Uterus (tissue), 2 donors: ENCODE measurements around the gene SNX30.

ENCODE experiments used
- POLR2A ChIP-seq, 2 donors: fragments of 450-650 bp; IDR thresholded peaks; one replicate each; pipeline ENCODE4 v1.6.1; 2016; ENCODE audit warnings: antibody characterized with exemption in 2 of 2, mild to moderate bottlenecking in 1 of 2, moderate library complexity in 1 of 2
- TF ChIP-seq, protein P1 (sequence below), 4 experiments: fragments of 200-600 bp in 2 of 4; fragments of 450-650 bp in 2 of 4; sonication (generic) in 2 of 4; IDR thresholded peaks; one replicate each; pipeline ENCODE4 v1.5.1; 2016 to 2019; ENCODE audit warnings: antibody characterized with exemption in 4 of 4, mild to moderate bottlenecking in 2 of 4, moderate library complexity in 1 of 4

DNA sequence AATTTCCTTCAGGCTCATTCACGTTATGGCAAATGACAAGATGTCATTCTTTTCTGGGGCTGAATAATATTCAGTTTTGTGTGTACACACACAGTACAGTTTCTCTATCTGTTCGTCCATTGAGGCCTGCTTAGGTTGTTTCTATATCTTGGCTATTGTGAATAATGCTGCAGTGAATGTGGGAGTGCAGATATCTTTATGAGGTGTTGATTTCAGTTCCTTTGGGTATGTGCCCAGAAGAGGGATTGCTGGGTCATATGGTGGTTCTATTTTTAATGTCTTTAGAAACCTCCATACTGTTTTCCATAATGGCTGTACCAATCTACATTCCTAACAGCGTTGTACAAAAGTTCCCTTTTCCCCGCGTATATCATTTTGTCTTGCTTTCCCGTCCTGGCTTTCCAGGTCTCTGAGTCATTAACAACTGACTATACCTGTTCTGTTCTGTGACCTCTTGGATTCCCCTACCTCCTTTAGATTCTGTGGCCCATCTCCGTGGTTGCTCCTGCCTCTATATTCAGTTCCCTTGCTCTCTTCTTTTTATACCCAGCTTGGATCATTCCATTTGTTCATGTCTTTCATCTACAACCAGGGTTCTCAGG, 6.8 kb downstream of the SNX30 start:
- TF ChIP-seq, protein P1, sequence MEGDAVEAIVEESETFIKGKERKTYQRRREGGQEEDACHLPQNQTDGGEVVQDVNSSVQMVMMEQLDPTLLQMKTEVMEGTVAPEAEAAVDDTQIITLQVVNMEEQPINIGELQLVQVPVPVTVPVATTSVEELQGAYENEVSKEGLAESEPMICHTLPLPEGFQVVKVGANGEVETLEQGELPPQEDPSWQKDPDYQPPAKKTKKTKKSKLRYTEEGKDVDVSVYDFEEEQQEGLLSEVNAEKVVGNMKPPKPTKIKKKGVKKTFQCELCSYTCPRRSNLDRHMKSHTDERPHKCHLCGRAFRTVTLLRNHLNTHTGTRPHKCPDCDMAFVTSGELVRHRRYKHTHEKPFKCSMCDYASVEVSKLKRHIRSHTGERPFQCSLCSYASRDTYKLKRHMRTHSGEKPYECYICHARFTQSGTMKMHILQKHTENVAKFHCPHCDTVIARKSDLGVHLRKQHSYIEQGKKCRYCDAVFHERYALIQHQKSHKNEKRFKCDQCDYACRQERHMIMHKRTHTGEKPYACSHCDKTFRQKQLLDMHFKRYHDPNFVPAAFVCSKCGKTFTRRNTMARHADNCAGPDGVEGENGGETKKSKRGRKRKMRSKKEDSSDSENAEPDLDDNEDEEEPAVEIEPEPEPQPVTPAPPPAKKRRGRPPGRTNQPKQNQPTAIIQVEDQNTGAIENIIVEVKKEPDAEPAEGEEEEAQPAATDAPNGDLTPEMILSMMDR (IDR thresholded peaks at IDR 0.05), result no peak
- no peak for TF ChIP-seq POLR2A (IDR thresholded peaks at IDR 0.05)
